ENCODE results near the gene NDUFA5. TPM values are rescaled to one million over a fixed set of nuclear protein-coding genes. Genes with fewer than 3 reads are reported as not detected.
"Not testable (repeated sequence)": the region's sequence is repeated elsewhere in the genome, so short reads cannot be mapped to it uniquely, and the experiment has no call there.

Gene NDUFA5
- total and polyA plus RNA-seq, 2 donors from 2014 or later: 115 to 189 TPM

- H3K27ac ChIP-seq (ENCODE audit: low read depth in 2 of 2, low read length in 2 of 2): no peak overlapping the region
- no peaks in the 10 kb centered on the region for H3K36me3 ChIP-seq (ENCODE audit: control insufficient read depth in 2 of 3, insufficient read depth in 3 of 3, low read length in 3 of 3)
- no peaks in the 10 kb centered on the region for H3K4me1 ChIP-seq (ENCODE audit: control insufficient read depth in 2 of 3, insufficient read depth in 2 of 3, low read depth in 1 of 3, low read length in 3 of 3)
- FAIRE-seq: no peak
- intact Hi-C loops (cut with DNase I): no loop called here
- no peak overlapping the region for H3K9ac ChIP-seq (ENCODE audit: low read length in 3 of 3)
- H3K27me3 ChIP-seq (ENCODE audit: control insufficient read depth, insufficient read depth, low read length): no peaks in the 10 kb centered on the region
- no peak for TF ChIP-seq CTCF (IDR thresholded peaks at IDR 0.05; ENCODE audit: borderline replicate concordance, extremely low read depth, insufficient read depth)
- no peak for DNase-seq
- no peak overlapping the region for H3K4me3 ChIP-seq (ENCODE audit: low read length in 3 of 3)
- no peaks in the 10 kb centered on the region for H3K9me3 ChIP-seq (ENCODE audit: control insufficient read depth in 2 of 3, insufficient read depth in 1 of 3, low read length in 3 of 3)
Observed at GRCh38 chr7:123528265-123528664, 29.4 kb downstream of the NDUFA5 start.

DNA sequence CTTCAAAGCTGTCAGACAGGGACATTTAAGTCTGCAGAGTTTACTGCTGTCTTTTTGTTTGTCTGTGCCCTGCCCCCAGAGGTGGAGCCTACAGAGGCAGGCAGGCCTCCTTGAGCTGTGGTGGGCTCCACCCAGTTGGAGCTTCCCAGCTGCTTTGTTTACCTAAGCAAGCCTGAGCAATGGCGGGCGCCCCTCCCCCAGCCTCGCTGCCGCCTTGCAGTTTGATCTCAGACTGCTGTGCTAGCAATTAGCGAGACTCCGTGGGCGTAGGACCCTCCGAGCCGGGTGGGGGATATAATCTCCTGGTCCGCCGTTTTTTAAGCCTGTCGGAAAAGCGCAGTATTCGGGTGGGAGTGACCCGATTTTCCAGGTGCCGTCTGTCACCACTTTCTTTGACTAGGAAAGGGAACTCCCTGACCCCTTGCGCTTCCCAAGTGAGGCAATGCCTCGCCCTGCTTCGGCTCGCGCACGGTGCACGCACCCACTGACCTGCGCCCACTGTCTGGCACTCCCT, 29.8 kb downstream of the NDUFA5 start:
- H3K9ac ChIP-seq (ENCODE audit: low read length in 3 of 3); H3K9me3 ChIP-seq (ENCODE audit: control insufficient read depth in 2 of 3, insufficient read depth in 1 of 3, low read length in 3 of 3); H3K27ac ChIP-seq (ENCODE audit: low read depth in 2 of 2, low read length in 2 of 2); intact Hi-C loops (cut with DNase I); H3K27me3 ChIP-seq (ENCODE audit: control insufficient read depth, insufficient read depth, low read length); H3K4me1 ChIP-seq (ENCODE audit: control insufficient read depth in 2 of 3, insufficient read depth in 2 of 3, low read depth in 1 of 3, low read length in 3 of 3); H3K4me3 ChIP-seq (ENCODE audit: low read length in 3 of 3); FAIRE-seq; H3K36me3 ChIP-seq (ENCODE audit: control insufficient read depth in 2 of 3, insufficient read depth in 3 of 3, low read length in 3 of 3); DNase-seq: not testable (repeated sequence)

GRCh38 chr7:123526533-123526932, 31.1 kb downstream of the NDUFA5 start:
- intact Hi-C loops (cut with DNase I); DNase-seq; H3K36me3 ChIP-seq (ENCODE audit: control insufficient read depth in 2 of 3, insufficient read depth in 3 of 3, low read length in 3 of 3); H3K27me3 ChIP-seq (ENCODE audit: control insufficient read depth, insufficient read depth, low read length); H3K9me3 ChIP-seq (ENCODE audit: control insufficient read depth in 2 of 3, insufficient read depth in 1 of 3, low read length in 3 of 3); FAIRE-seq; H3K4me3 ChIP-seq (ENCODE audit: low read length in 3 of 3); H3K27ac ChIP-seq (ENCODE audit: low read depth in 2 of 2, low read length in 2 of 2); H3K9ac ChIP-seq (ENCODE audit: low read length in 3 of 3); H3K4me1 ChIP-seq (ENCODE audit: control insufficient read depth in 2 of 3, insufficient read depth in 2 of 3, low read depth in 1 of 3, low read length in 3 of 3): not testable (repeated sequence)

DNA sequence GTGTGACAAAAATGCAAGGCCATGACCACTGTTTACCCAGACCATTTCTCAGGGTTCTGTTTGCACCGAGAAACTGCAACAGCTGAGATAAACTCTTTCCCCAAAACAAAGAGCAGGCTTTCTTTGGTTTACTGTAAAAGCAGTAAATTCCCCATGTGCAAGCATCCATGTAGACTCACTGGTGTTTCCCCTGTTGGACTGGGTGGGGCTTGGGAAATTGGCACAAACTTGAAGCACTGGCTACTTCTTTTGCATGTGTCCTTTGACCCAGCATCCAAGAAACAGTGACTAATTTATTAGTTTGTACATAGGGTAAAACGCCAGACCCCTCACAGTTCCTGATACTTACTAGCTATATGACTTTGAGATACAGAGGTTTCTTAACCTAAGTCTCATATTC, 35.6 kb downstream of the NDUFA5 start:
- no peaks in the 10 kb centered on the region for H3K9me3 ChIP-seq (ENCODE audit: control insufficient read depth in 2 of 3, insufficient read depth in 1 of 3, low read length in 3 of 3)
- TF ChIP-seq CTCF (IDR thresholded peaks at IDR 0.05; ENCODE audit: borderline replicate concordance, extremely low read depth, insufficient read depth): no peak
- H3K4me1 ChIP-seq (ENCODE audit: control insufficient read depth in 2 of 3, insufficient read depth in 2 of 3, low read depth in 1 of 3, low read length in 3 of 3): peaks cover 0 to 7% (median 2%) of the 10 kb centered on the region in 3 donors
- H3K4me3 ChIP-seq (ENCODE audit: low read length in 3 of 3): peak overlapping the region in 1 of 3 donors; percentile 28
- peak; percentile 55 for FAIRE-seq
- DNase-seq: peak; percentile 59 to 92 (median 75)
- intact Hi-C loops (cut with DNase I): no loop called here
- no peak overlapping the region for H3K9ac ChIP-seq (ENCODE audit: low read length in 3 of 3)
- no peak overlapping the region for H3K27ac ChIP-seq (ENCODE audit: low read depth in 2 of 2, low read length in 2 of 2)
- no peaks in the 10 kb centered on the region for H3K36me3 ChIP-seq (ENCODE audit: control insufficient read depth in 2 of 3, insufficient read depth in 3 of 3, low read length in 3 of 3)
- H3K27me3 ChIP-seq (ENCODE audit: control insufficient read depth, insufficient read depth, low read length): no peaks in the 10 kb centered on the region

Measured in kidney (tissue), 14 donors.